Measurements from ENCODE around the gene TPD52L1.

DNA sequence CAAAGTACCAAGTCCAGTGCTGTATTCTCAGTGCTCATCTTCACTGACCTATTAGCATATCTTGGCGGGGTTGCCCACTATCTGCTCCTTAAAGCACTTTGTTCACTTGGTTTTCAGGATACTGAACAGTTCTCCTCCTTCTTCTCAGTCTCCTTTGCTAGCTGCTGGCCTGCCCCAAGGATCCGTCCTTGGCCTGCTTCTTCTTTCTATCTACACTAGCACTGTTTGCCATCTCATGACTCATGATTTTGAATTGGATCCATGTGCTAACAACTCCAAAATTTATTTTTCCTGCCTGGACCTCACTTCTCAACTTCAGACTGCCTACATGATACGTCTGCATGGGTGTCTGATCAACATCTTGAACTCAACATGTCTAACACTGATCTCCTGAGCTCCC lies 15.5 kb downstream of the TPD52L1 start:
- TF ChIP-seq EZH2 (IDR thresholded peaks at IDR 0.05; ENCODE audit: insufficient read depth, poor library complexity, severe bottlenecking): no peak
- TF ChIP-seq EZH2phosphoT487 (IDR thresholded peaks at IDR 0.05; ENCODE audit: insufficient read depth, low read depth): no peak
